ENCODE results near the gene SHTN1.

Gene SHTN1

DNA sequence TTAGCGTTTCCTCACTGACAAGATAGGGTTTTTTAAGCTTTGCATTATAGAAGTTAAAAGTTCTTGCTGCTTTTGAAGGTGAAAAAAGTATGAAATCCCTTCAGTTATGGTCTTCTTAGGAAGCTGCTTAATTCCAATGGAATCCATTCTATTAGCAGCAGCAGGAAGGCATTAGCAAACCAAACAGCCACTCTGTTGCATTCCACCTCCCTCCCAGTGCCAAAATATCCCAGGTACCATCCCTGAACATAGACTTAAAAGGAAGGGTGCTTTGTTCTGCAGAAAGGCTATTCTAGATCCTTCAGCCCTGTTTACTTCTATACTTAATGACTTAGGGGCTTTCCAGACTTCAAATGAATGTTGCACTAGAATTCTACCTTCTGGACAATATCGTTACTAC lies 131.9 kb downstream of the SHTN1 start:
- Histone ChIP-seq H3K9ac (no peak overlapping the region), H3K27ac (no peak overlapping the region), H3K9me3 (replicated peaks in 1 of 11) (peaks cover 0 to 6% (median 0%) of the 10 kb centered on the region in 11 experiments; a peak in 3 of 22 replicates), H3K4me2 (no peak overlapping the region), H3K4me1 (no peaks in the 10 kb centered on the region), H3K4me3 (no peak overlapping the region), H4K20me1 (no peaks in the 10 kb centered on the region), H3K36me3 (no peaks in the 10 kb centered on the region), H3K27me3 (no peaks in the 10 kb centered on the region)
- TF ChIP-seq Cebpa-rat (IDR thresholded peaks at IDR 0.05) = no peak

DNA sequence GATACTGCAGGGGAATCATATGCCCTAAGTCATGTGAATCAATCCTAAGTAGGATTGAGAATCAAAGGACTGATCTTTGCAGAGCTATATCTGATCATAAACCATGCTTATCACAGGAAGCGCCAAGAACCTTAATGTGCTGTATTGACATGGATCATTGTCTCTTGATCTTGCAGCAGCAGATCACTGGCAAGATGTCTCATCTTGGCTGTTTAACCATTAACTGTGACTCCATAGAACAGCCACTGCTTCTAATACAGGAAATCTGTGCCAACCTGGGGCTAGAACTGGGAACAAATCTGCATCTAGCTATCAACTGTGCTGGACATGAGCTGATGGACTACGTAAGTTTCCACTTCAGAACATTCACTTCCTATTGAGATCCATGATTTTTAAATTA lies 134.0 kb downstream of the SHTN1 start:
- Histone ChIP-seq H3K9ac (no peak overlapping the region), H3K36me3 (no peaks in the 10 kb centered on the region), H3K4me1 (no peaks in the 10 kb centered on the region), H3K27me3 (no peaks in the 10 kb centered on the region), H3K9me3 (replicated peaks in 1 of 11) (peaks cover 0 to 6% (median 0%) of the 10 kb centered on the region in 11 experiments; a peak in 3 of 22 replicates), H3K4me2 (no peak overlapping the region), H4K20me1 (no peaks in the 10 kb centered on the region), H3K27ac (no peak overlapping the region), H3K4me3 (no peak overlapping the region)
- TF ChIP-seq Cebpa-rat (IDR thresholded peaks at IDR 0.05) = no peak

DNA sequence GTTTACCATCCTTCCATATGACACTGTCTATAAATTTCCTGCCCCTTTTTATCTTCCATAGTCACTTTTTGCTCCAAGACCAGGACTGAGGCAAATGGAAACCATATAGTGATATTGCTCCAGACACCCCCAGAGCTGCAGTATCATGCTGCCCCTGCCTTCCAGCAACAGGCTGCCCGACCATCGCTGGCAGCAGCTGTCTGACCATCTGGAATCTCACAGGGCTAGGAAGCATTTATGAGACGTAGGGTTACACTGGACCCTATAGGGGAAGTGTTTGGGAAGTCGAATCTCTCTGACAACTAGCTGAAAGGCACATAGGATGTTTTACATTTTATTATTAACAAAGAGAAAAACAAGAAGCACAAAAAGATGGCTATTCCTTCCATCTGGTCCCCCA lies 136.3 kb downstream of the SHTN1 start:
- no peak for TF ChIP-seq Cebpa-rat (IDR thresholded peaks at IDR 0.05)
- H3K4me1 ChIP-seq = no peaks in the 10 kb centered on the region
- no peak overlapping the region for H3K4me2 ChIP-seq
- no peak overlapping the region for H3K9ac ChIP-seq
- no peak overlapping the region for H3K27ac ChIP-seq
- no peaks in the 10 kb centered on the region for H3K27me3 ChIP-seq
- peaks cover 0 to 6% (median 0%) of the 10 kb centered on the region in 11 experiments; a peak in 3 of 22 replicates for H3K9me3 ChIP-seq (replicated peaks in 1 of 11)
- no peaks in the 10 kb centered on the region for H3K36me3 ChIP-seq
- no peak overlapping the region for H3K4me3 ChIP-seq
- no peaks in the 10 kb centered on the region for H4K20me1 ChIP-seq

DNA sequence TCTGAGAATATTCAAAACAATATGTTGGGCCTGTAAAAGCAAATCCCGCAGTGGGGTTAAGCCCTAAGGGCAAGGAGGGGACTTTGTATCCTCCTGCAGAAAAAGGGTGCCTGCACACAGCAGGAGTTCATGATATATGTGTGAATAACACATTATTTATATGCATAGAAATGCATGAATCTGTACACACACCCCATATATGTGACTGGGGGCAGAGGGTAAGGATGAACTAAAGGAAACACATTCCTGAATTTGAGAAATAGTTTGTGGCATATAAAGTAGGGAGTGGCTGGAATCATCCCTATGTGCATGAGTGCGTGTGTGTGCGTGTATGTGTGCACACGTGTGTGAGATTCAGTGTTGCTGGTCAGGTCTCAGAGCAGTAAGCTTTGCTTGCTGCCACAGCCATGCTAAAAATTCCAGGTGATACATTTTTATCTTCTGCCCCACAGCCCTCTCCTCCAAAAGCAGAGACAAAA lies 136.8 kb downstream of the SHTN1 start:
- Histone ChIP-seq H4K20me1 (no peaks in the 10 kb centered on the region), H3K4me3 (no peak overlapping the region), H3K4me1 (no peaks in the 10 kb centered on the region), H3K27me3 (no peaks in the 10 kb centered on the region), H3K9ac (no peak overlapping the region), H3K36me3 (no peaks in the 10 kb centered on the region), H3K4me2 (no peak overlapping the region), H3K9me3 (replicated peaks in 1 of 11) (peaks cover 0 to 6% (median 0%) of the 10 kb centered on the region in 11 experiments; a peak in 3 of 22 replicates), H3K27ac (no peak overlapping the region)
- TF ChIP-seq Cebpa-rat (IDR thresholded peaks at IDR 0.05) = no peak

DNA sequence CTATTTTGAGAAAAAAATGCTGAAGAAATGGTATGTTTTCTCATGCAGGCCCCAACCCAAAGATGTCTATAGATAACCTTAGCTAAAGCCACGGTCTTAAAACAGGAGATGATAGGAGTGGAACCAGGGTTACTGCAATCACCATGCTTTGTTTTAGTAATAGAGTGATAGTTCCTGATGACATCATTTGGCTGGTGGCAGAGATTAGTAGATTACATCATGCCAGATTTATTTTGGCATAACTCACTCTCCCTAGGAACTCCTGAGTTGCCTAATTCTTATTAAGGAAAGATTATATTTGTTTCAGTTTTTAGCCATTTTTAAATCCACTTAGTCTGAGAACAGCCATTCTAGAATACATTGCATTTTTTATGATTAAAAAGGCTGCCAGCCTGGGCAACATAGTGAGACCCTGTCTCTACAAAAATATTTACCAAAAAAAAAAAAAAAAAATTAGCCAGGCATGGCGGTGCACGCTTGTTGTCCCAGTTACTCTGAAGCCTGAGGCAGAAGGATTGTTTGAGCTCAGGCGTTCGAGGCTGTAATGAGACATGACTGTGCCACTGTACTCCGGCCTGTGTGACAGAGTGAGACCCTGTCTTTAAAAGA lies 137.9 kb downstream of the SHTN1 start:
- H3K9me3 ChIP-seq (replicated peaks in 1 of 11) = peaks cover 0 to 1% (median 0%) of the 10 kb centered on the region in 11 experiments; a peak in 3 of 22 replicates
- H3K27me3 ChIP-seq = no peaks in the 10 kb centered on the region
- no peak overlapping the region for H3K27ac ChIP-seq
- no peak overlapping the region for H3K4me2 ChIP-seq
- no peak overlapping the region for H3K9ac ChIP-seq
- H3K4me1 ChIP-seq = no peaks in the 10 kb centered on the region
- H3K36me3 ChIP-seq = no peaks in the 10 kb centered on the region
- TF ChIP-seq Cebpa-rat (IDR thresholded peaks at IDR 0.05) = no peak
- H3K4me3 ChIP-seq = no peak overlapping the region
- H4K20me1 ChIP-seq = no peaks in the 10 kb centered on the region

DNA sequence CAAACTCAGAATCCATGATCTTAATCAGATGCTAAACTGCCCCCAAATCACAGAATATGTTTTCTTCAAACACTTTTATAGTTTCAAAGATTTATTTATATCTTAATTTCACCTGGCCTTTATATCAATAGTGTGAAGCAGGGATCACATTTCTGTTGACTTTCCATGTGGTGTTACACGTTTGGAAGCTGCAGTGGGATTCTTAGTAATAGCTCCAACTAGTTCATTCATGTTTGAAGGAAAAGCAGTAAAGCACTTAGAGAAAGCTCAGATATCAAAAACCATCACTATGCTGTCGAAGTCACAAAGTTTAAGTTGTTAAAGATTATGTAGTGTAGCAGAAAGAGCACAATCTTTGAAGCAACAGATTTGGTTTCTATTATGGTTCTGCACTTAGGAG lies 138.9 kb downstream of the SHTN1 start:
- H3K27ac ChIP-seq = no peak overlapping the region
- no peaks in the 10 kb centered on the region for H3K4me1 ChIP-seq
- no peaks in the 10 kb centered on the region for H3K9me3 ChIP-seq (replicated peaks in 1 of 11)
- no peaks in the 10 kb centered on the region for H3K36me3 ChIP-seq
- no peaks in the 10 kb centered on the region for H3K27me3 ChIP-seq
- TF ChIP-seq Cebpa-rat (IDR thresholded peaks at IDR 0.05) = no peak
- no peaks in the 10 kb centered on the region for H4K20me1 ChIP-seq
- no peak overlapping the region for H3K9ac ChIP-seq
- H3K4me3 ChIP-seq = no peak overlapping the region
- H3K4me2 ChIP-seq = no peak overlapping the region

DNA sequence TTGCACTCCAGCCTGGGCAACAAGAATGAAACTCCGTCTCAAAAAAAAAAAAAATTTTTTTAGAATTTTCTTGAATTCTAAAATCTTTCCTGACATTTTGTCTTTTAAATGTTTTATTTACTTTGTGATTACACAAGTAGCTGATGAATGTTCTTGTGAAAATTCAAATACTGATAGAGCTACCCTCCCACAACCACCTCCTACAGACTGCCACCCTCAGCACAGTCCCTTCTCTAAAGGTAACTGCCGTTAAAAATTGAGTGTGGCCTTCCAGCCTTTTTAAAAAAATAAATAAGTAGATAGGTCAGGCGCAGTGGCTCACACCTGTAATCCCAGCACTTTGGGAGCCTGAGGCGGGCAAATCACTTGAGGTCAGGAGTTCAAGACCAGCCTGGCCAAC lies 140.6 kb downstream of the SHTN1 start:
- H4K20me1 ChIP-seq = no peaks in the 10 kb centered on the region
- H3K27me3 ChIP-seq = no peaks in the 10 kb centered on the region
- no peaks in the 10 kb centered on the region for H3K4me1 ChIP-seq
- H3K9ac ChIP-seq = no peak overlapping the region
- TF ChIP-seq Cebpa-rat (IDR thresholded peaks at IDR 0.05) = no peak
- no peak overlapping the region for H3K27ac ChIP-seq
- no peak overlapping the region for H3K4me2 ChIP-seq
- H3K9me3 ChIP-seq (replicated peaks in 1 of 11) = peaks cover 0 to 8% (median 4%) of the 10 kb centered on the region in 11 experiments; a peak in 5 of 22 replicates
- no peak overlapping the region for H3K4me3 ChIP-seq
- H3K36me3 ChIP-seq = no peaks in the 10 kb centered on the region

DNA sequence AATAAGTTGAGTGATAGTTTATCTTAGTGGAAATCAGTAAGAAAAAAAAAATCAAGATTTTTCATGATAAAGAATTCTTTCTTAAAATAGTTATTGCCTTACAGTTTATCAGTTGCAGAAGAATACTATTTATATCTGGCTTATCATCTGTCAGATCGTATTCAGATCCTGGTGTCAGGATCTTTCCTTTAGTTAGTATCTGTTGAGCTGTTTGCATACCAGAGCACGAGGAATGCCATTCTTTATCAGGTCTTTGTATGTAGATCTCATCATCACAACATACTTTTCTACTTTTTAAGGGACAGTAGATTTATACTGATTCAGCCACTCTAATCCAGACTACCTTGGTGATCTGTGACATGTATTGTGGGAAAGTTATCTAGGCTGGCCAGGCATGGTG lies 143.2 kb downstream of the SHTN1 start:
- no peak overlapping the region for H3K27ac ChIP-seq
- H4K20me1 ChIP-seq = no peaks in the 10 kb centered on the region
- no peak overlapping the region for H3K9ac ChIP-seq
- no peak overlapping the region for H3K4me3 ChIP-seq
- no peaks in the 10 kb centered on the region for H3K27me3 ChIP-seq
- H3K36me3 ChIP-seq = no peaks in the 10 kb centered on the region
- TF ChIP-seq Cebpa-rat (IDR thresholded peaks at IDR 0.05) = no peak
- H3K4me1 ChIP-seq = no peaks in the 10 kb centered on the region
- peaks cover 19 to 32% (median 24%) of the 10 kb centered on the region in 11 experiments; a peak in 21 of 22 replicates for H3K9me3 ChIP-seq (replicated peaks in 1 of 11)
- no peak overlapping the region for H3K4me2 ChIP-seq

DNA sequence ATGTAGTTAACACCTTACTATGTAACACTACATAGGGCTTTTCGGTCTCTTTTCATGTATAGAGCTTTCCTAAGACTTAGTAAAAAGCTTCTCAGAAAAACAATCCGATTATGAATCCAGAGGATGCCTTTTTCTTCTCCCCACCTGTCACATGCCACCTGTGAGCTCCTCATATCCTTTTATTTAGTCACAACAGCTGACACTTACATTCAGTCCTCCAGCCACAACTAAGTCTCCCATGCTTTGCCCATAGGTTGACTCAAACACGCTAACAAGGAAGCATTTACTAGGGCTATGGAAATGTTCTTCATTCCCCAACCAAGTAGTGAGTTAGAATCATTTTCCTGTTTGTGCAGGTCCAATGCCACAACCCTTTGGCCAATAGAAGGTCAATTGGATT lies 147.8 kb downstream of the SHTN1 start:
- Histone ChIP-seq H3K4me3 (no peak overlapping the region), H3K27ac (no peak overlapping the region), H3K4me1 (no peaks in the 10 kb centered on the region), H3K36me3 (no peaks in the 10 kb centered on the region), H3K27me3 (no peaks in the 10 kb centered on the region), H3K9me3 (replicated peaks in 1 of 11) (peaks cover 19 to 34% (median 27%) of the 10 kb centered on the region in 11 experiments; a peak in 21 of 22 replicates), H3K4me2 (no peak overlapping the region), H4K20me1 (no peaks in the 10 kb centered on the region), H3K9ac (no peak overlapping the region)
- no peak for TF ChIP-seq Cebpa-rat (IDR thresholded peaks at IDR 0.05)

DNA sequence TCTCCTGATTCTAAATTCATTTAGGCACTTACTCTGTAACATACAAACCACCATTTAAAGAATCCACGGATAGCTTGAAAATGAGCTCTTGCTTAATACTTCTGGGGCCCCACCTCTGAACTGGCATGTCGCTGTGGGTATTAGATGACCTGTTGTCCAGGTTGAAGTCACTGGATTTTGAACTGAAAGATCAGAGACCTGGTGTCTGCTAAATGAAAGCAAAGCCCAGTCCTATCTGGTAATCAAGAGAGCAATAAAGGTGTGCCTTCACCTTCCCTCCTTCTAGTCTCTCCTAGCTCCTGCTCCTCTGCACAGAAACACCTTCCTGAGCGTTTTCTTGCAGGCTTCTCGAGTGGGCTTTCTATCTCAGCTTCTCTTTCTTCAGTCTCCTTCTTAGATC lies 151.3 kb downstream of the SHTN1 start:
- no peak overlapping the region for H3K4me2 ChIP-seq
- H3K4me1 ChIP-seq = no peaks in the 10 kb centered on the region
- H4K20me1 ChIP-seq = no peaks in the 10 kb centered on the region
- H3K27ac ChIP-seq = no peak overlapping the region
- no peaks in the 10 kb centered on the region for H3K27me3 ChIP-seq
- H3K9me3 ChIP-seq (replicated peaks in 1 of 11) = peaks cover 24 to 39% (median 33%) of the 10 kb centered on the region in 11 experiments
- no peak for TF ChIP-seq Cebpa-rat (IDR thresholded peaks at IDR 0.05)
- H3K9ac ChIP-seq = no peak overlapping the region
- no peak overlapping the region for H3K4me3 ChIP-seq
- no peaks in the 10 kb centered on the region for H3K36me3 ChIP-seq
